22Rv1 (cell line): ENCODE measurements around the gene BLCAP.
A peak's percentile ranks its signal among the peaks of the same experiment; 100 is the strongest.

Experiments used
- H3K27ac ChIP-seq: fragments of 450-650 bp; 2 replicates; pipeline ENCODE4 v1.5.1; 2017
- ZFX ChIP-seq: fragments of 450-650 bp; IDR thresholded peaks from 2 replicates; pipeline ENCODE4 v1.6.1; 2017; ENCODE audit warnings: antibody characterized with exemption, borderline replicate concordance
- TF ChIP-seq, protein P1 (sequence below): fragments of 450-650 bp; IDR thresholded peaks from 2 replicates; pipeline ENCODE4 v1.5.1; 2017; ENCODE audit warnings: mild to moderate bottlenecking

Gene BLCAP

DNA sequence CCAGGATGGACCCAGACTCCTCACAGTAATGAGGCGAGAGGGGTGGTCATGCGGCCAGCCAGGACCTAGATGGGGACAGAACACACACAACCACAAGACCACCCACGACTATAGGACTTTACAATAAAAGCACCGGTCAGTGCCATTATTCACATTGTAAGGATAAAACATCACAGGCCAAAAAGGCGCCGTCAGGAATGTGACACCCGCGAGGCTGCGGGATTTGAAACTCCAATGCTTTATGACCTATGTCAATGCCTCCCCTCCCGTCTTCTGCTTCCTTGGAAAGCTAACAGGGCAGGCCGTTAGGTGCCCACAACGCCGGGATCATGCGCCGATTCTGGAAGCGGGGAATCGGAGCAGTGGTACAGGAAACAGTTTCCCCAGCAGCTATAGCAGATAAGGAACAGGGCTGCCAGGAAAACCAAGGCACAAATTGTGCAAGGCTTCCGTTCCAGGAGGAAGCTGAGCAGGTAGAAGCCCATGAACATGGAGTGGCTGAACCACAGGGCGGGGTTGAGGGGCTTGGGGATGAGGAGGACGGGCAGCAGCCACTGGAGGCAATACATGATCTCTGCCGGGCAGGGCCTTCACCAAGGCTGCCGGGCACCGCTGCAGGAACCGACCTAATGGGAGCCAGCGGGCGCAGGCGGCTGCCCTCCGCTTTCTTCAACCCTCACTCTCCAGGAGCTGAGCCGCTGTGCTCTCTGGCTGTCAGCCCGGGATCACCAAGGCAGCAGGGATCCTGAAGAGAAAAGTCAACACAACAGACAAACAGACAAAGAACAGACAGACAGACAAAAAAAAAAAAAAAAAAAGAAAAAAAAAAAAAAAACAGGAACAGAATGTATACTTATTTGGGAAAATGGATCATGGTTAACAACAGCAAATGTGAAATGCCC lies 8.8 kb downstream of the BLCAP start:
- TF ChIP-seq, protein P1, sequence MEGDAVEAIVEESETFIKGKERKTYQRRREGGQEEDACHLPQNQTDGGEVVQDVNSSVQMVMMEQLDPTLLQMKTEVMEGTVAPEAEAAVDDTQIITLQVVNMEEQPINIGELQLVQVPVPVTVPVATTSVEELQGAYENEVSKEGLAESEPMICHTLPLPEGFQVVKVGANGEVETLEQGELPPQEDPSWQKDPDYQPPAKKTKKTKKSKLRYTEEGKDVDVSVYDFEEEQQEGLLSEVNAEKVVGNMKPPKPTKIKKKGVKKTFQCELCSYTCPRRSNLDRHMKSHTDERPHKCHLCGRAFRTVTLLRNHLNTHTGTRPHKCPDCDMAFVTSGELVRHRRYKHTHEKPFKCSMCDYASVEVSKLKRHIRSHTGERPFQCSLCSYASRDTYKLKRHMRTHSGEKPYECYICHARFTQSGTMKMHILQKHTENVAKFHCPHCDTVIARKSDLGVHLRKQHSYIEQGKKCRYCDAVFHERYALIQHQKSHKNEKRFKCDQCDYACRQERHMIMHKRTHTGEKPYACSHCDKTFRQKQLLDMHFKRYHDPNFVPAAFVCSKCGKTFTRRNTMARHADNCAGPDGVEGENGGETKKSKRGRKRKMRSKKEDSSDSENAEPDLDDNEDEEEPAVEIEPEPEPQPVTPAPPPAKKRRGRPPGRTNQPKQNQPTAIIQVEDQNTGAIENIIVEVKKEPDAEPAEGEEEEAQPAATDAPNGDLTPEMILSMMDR = no peak
- TF ChIP-seq ZFX = no peak
- H3K27ac ChIP-seq = peak overlapping the region; percentile 29; the same call in 1 of the 2 replicates

- H3K27ac ChIP-seq = no peak overlapping the region
- TF ChIP-seq, protein P1 = no peak
- TF ChIP-seq ZFX = no peak
Measured at GRCh38 chr20:37518059-37518458, 9.6 kb downstream of the BLCAP start.

DNA sequence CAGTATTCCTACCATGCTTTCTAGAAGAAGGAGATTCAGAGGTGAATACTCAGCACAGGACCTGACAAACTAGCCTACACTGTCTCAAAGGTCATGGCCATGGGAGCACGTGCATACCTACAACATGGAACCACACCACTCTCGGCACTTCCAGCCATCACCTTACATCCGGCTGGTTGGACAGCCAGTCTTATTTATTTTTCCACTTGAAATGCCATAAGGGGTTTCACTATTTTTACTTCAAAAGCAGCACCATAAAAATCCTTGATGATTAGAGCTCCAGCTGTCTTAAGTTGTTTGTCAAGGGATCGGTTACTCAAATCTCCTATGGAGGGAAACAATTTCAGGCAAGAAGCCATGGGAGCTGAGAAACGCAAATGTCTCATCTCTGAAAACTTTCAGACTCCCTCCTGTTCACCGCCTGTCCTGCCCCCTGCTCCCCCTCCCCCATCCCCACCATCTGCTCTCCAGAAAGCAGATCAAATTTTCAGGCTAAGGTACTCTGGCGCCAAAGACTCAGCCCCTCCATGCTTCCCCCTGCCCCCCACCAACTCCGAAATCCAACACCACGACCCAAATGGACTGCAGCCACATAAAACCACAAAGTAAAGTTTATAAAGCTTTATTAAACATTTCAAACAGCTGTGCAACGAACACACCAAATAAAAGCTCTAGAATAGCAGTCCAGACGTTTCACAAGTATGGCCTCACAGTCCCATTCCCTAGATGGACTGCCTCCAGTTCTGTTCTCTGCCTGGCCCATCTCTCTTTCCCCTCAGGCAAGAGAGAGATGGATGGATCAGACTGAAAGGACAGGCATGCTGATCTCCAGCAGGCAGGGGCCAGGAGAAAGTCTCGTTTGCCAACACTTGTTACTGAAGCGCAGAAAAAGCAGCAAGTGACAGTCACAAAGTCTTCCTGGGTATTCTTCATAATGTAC lies 10.6 kb downstream of the BLCAP start:
- H3K27ac ChIP-seq = no peak overlapping the region
- TF ChIP-seq, protein P1 = no peak
- no peak for TF ChIP-seq ZFX

- TF ChIP-seq, protein P1 = no peak
- no peak for TF ChIP-seq ZFX
- no peak overlapping the region for H3K27ac ChIP-seq
Measured at GRCh38 chr20:37515876-37516275, 11.8 kb downstream of the BLCAP start.

GRCh38 chr20:37513779-37514359 lies 13.8 kb downstream of the BLCAP start:
- TF ChIP-seq, protein P1 = no peak
- TF ChIP-seq ZFX = no peak
- H3K27ac ChIP-seq = no peak overlapping the region

DNA sequence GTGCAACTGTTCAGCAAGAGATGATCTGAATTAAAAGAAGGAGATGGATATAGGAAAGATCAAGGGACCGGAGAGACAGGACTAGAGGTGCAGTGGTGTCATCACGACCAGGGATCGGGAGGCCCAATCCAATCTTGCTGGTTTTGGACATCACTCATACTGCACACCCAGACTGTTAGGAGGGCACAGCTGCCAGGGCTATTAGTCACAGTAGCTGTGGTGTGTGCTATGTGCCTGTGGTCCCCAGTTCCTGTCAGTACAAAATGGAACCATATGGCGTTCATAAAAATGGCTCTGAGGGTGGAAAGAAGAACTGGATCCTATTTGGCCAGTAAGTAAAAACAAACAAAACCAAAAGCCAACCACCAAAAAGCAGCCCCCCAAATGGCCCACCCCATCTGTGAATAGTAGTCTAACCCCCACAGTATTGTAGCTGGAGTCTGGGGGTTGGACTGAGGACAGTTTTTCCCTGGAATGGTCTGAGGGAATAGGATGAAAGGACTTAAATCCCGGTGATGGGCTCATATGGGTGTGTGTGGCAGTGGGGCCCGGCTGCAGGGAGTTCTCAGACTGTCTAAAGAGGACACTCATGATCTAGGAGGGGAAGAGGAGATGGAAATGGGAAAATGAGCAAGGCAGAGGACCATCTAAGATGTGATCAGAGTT lies 15.9 kb downstream of the BLCAP start:
- TF ChIP-seq ZFX = no peak
- TF ChIP-seq, protein P1 = no peak
- H3K27ac ChIP-seq = no peak overlapping the region
